Measurements from ENCODE around the gene PCDHA11. TPM values are rescaled to one million over a fixed set of nuclear protein-coding genes. Genes with fewer than 3 reads are reported as not detected.
"Not testable (repeated sequence)": the region's sequence is repeated elsewhere in the genome, so short reads cannot be mapped to it uniquely, and the experiment has no call there.

The PCDHA11 gene
- total and polyA plus RNA-seq, 12 donors: 0.07 TPM; not detected in 11

DNA sequence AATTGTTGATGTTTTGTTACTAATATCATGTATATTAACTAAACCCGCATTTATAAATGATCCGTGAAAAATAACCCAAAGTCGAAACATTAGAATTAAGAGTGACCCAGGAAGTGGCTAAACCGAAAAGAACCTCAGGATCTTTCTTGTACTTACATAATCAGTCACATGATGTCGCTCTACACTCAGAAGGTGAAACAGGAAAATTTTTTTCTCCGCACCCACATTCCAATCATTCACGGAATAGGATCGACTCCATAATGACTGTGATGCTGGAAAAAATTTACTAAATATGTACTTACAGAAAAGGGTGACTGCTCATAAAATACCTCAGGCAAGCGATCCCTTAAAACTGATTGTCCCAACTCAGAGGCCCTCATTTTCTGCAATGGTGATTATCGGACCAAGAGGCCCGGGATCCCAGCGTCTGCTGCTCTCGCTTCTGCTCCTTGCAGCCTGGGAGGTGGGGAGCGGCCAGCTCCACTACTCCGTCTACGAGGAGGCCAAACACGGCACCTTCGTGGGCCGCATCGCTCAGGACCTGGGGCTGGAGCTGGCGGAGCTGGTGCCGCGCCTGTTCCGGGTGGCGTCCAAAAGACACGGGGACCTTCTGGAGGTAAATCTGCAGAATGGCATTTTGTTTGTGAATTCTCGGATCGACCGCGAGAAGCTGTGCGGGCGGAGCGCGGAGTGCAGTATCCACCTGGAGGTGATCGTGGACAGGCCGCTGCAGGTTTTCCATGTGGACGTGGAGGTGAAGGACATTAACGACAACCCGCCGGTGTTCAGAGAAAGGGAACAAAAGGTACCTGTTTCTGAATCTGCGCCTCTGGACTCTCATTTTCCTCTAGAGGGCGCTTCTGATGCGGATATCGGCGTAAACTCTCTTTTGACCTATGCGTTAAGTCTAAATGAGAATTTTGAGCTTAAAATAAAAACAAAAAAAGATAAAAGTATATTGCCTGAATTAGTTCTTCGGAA, 6.6 kb downstream of the PCDHA11 start, which contains the start of gene PCDHA12:
Gene PCDHA12, plus strand, starts transcription at position 224 of the 981 bp plus-strand sequence. Its CDS starts 165 bp downstream, at position 389.
- H3K27ac ChIP-seq: no peak within 1 kb of the TSS
- WGBS, 2 donors: 14 to 15% methylated on average over 45 to 47 of the region's 47 CpGs
- H3K27me3 ChIP-seq: peaks cover 0 to 99% (median 69%) of the 10 kb centered on the region in 7 donors
- ATAC-seq (no peak), DNase-seq (no peak)
- H3K4me1 ChIP-seq: no peaks in the 10 kb centered on the region
- H3K9me3 ChIP-seq: peaks cover 0 to 76% (median 21%) of the 10 kb centered on the region in 11 donors
- no peak for TF ChIP-seq CTCF (IDR thresholded peaks at IDR 0.05)
- no peaks in the 10 kb centered on the region for H3K36me3 ChIP-seq
- peak within 1 kb of the TSS in 1 of 10 donors; percentile 8 for H3K4me3 ChIP-seq
- intact Hi-C loops (cut with DNase I): no loop called here

- H3K36me3 ChIP-seq; DNase-seq; ATAC-seq; H3K4me1 ChIP-seq; H3K27ac ChIP-seq; intact Hi-C loops (cut with DNase I); H3K4me3 ChIP-seq: not testable (repeated sequence)
- peaks cover 0 to 99% (median 65%) of the 10 kb centered on the region in 7 donors for H3K27me3 ChIP-seq
- peaks cover 0 to 64% (median 12%) of the 10 kb centered on the region in 11 donors for H3K9me3 ChIP-seq
- WGBS, 2 donors: 30 to 33% methylated on average over 79 to 80 of the region's 80 CpGs
Measured at GRCh38 chr5:140876541-140877261, 7.9 kb downstream of the PCDHA11 start.

DNA sequence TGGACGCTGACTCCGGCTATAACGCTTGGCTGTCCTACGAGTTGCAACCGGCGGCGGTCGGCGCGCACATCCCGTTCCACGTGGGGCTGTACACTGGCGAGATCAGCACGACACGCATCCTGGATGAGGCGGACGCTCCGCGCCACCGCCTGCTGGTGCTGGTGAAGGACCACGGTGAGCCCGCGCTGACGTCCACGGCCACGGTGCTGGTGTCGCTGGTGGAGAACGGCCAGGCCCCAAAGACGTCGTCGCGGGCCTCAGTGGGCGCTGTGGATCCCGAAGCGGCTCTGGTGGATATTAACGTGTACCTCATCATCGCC, 8.5 kb downstream of the PCDHA11 start:
- DNase-seq: no peak
- Histone ChIP-seq H3K9me3 (peaks cover 0 to 64% (median 14%) of the 10 kb centered on the region in 11 donors), H3K4me3 (no peak overlapping the region), H3K36me3 (no peaks in the 10 kb centered on the region), H3K4me1 (no peaks in the 10 kb centered on the region), H3K27me3 (peaks cover 0 to 99% (median 64%) of the 10 kb centered on the region in 7 donors), H3K27ac (no peak overlapping the region)
- no peak for TF ChIP-seq CTCF (IDR thresholded peaks at IDR 0.05)
- WGBS, 2 donors: 35 to 44% methylated on average over 37 of the region's 37 CpGs
- no peak for ATAC-seq
- intact Hi-C loops (cut with DNase I): no loop called here

- H3K4me1 ChIP-seq: no peaks in the 10 kb centered on the region
- peak within 1 kb of the TSS in 1 of 10 donors; percentile 23 for H3K4me3 ChIP-seq
- intact Hi-C loops (cut with DNase I): loop anchor here in 3 of 10 donors (5.0 to 10.0 kb wide), 2 partner anchors 160 to 163 kb away; no protein-coding TSS in a partner anchor
- H3K36me3 ChIP-seq: no peaks in the 10 kb centered on the region
- H3K9me3 ChIP-seq: peaks cover 0 to 55% (median 12%) of the 10 kb centered on the region in 11 donors
- WGBS, 2 donors: 6 to 13% methylated on average over 31 to 35 of the region's 35 CpGs
- H3K27me3 ChIP-seq: peaks cover 0 to 93% (median 51%) of the 10 kb centered on the region in 7 donors
- DNase-seq: no peak
- H3K27ac ChIP-seq: no peak within 1 kb of the TSS
- no peak for ATAC-seq
- TF ChIP-seq CTCF (IDR thresholded peaks at IDR 0.05): peak in 4 of 9 donors; percentile 9 to 33 (median 28)
Measured at GRCh38 chr5:140881889-140882590, 13.3 kb downstream of the PCDHA11 start, which contains the start of gene PCDHA13. PCDHA13 (plus strand) TSS chr5:140882124; CDS start chr5:140882269, 145 bp downstream.

Measured in heart right ventricle (tissue), 16 donors.